Measurements from ENCODE around the gene RAG2. TPM values are rescaled to one million over a fixed set of nuclear protein-coding genes. Genes with fewer than 3 reads are reported as not detected.
A peak's percentile ranks its signal among the peaks of the same experiment; 100 is the strongest.

RAG2 gene
- polyA plus RNA-seq, 3 donors from 2014 or later = not detected

DNA sequence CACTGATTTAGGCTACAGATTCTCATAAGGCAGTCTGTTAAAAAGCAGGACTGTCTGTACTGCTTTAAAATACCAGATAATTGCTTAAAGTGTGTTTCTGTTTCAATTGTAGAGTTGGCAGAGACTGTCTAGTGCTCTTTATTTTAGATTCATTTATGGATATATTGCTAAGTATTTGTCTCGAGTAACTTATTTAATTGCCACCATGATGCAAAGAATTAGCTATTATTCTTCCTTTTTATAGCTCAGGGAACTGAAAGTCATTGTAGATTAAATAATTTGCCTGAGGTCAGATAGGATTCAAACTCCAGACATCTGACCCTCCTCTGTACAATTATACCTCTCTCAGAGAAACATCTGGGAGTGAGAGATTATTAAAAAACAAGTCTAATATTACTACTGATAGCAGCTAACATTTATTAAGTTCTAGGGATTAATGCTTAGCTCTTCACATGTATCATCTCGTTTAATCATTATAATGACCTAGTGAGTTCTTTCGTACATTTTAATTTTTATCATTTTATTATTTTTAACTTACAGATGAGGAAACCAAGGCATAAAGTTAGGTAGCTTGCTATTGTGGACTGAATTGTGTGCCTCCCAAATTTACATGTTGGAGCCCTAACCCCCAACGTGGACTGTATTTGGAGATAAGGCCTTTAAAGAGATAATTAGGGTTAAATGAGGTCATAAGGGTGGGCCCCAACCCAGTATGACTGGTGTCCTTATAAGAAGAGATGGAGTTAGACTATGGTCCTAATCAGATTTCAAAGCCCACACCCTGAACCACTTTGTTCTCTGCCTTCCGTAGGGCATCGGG, 19.7 kb upstream of the RAG2 start:
- Mint-ChIP-seq H3K27me3 (ENCODE audit: low read depth in 3 of 3) (peaks cover 0 to 9% (median 0%) of the 10 kb centered on the region in 3 donors), H3K4me3 (no peak overlapping the region), H3K9me3 (no peaks in the 10 kb centered on the region), H3K4me1 (no peaks in the 10 kb centered on the region), H3K27ac (no peak overlapping the region), H3K36me3 (no peaks in the 10 kb centered on the region)
- no peak for DNase-seq

DNA sequence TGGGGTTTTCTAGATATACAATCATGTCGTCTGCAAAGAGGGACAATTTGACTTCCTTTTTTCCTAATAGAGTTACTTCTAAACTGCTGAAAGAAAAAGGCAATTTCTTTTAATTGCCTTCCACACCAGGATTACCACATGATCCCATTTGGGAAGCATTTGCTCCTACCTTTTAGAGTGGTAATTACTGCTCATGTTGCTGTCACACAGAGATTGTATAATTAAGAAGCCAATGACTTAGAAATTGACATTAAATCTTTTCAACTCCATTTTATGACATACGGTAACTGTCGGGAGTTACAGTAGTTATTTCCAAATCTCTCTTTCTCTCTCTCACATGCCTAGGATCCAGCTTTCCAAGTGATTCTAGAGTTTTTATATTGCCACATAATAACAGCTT, 17.8 kb upstream of the RAG2 start:
- no peak overlapping the region for H3K27ac Mint-ChIP-seq
- H3K36me3 Mint-ChIP-seq = peaks cover 0 to 3% (median 0%) of the 10 kb centered on the region in 3 donors
- DNase-seq = no peak
- H3K27me3 Mint-ChIP-seq (ENCODE audit: low read depth in 3 of 3) = peaks cover 0 to 9% (median 0%) of the 10 kb centered on the region in 3 donors
- H3K4me1 Mint-ChIP-seq = no peaks in the 10 kb centered on the region
- no peak overlapping the region for H3K4me3 Mint-ChIP-seq
- H3K9me3 Mint-ChIP-seq = no peaks in the 10 kb centered on the region

DNA sequence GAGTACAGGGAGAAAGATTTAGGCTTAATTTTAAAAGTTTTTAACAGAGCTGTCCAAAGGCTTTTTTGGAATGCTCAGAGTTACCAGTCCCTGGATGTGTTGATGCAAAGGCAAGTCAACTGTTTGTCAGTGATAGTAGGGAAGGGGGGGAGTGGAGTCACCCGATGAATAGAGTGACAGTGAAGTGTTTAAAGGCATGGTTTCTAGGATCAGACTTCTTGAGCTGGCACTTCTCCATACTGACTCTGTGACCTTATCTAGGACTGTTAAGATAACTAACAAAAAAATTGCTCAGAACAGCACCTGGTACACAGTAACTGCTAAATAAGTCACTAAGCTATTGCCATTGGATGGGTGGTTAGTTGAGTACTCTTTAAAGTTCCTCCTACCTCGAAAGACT, 11.3 kb upstream of the RAG2 start:
- H3K36me3 Mint-ChIP-seq = peaks cover 0 to 3% (median 0%) of the 10 kb centered on the region in 3 donors
- no peaks in the 10 kb centered on the region for H3K9me3 Mint-ChIP-seq
- no peak for DNase-seq
- no peaks in the 10 kb centered on the region for H3K4me1 Mint-ChIP-seq
- H3K4me3 Mint-ChIP-seq = no peak overlapping the region
- H3K27me3 Mint-ChIP-seq (ENCODE audit: low read depth in 3 of 3) = peaks cover 0 to 3% (median 0%) of the 10 kb centered on the region in 3 donors
- no peak overlapping the region for H3K27ac Mint-ChIP-seq

DNA sequence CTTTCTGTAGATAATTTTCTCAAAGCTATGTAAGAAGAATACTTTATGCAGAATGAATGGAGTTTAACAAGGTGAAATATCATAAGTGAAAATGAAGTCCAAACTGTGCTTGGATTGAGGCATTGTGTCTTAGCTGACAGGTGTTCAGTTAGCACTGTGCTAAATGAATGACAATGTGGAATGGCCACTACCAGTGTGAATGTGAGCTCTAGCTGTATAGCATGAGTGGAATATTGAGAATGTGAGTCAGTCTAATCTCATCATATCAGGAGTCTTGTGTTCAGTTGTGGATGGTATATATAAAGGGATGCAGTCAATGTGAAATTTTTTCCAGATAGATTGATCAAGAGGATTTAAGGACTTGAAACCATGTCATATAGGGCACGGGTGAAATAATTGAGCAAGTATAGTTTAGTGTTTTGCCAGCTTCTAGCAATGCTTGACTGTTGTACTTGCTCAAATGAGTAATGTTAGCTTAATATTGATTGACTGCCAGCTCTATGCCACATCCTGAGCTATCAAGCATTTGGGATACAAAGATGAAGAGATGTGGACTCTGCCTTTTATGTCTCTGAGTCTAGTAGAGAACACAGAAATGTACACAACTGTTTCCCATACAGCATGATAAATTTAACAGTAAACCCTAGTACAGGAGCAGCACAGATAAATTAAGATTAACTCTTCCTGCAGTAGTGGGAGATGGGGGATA, 10.6 kb upstream of the RAG2 start:
- Mint-ChIP-seq H3K27me3 (ENCODE audit: low read depth in 3 of 3) (peaks cover 0 to 3% (median 0%) of the 10 kb centered on the region in 3 donors), H3K36me3 (peaks cover 0 to 3% (median 0%) of the 10 kb centered on the region in 3 donors), H3K4me1 (no peaks in the 10 kb centered on the region), H3K27ac (no peak overlapping the region), H3K4me3 (no peak overlapping the region), H3K9me3 (no peaks in the 10 kb centered on the region)
- no peak for DNase-seq

DNA sequence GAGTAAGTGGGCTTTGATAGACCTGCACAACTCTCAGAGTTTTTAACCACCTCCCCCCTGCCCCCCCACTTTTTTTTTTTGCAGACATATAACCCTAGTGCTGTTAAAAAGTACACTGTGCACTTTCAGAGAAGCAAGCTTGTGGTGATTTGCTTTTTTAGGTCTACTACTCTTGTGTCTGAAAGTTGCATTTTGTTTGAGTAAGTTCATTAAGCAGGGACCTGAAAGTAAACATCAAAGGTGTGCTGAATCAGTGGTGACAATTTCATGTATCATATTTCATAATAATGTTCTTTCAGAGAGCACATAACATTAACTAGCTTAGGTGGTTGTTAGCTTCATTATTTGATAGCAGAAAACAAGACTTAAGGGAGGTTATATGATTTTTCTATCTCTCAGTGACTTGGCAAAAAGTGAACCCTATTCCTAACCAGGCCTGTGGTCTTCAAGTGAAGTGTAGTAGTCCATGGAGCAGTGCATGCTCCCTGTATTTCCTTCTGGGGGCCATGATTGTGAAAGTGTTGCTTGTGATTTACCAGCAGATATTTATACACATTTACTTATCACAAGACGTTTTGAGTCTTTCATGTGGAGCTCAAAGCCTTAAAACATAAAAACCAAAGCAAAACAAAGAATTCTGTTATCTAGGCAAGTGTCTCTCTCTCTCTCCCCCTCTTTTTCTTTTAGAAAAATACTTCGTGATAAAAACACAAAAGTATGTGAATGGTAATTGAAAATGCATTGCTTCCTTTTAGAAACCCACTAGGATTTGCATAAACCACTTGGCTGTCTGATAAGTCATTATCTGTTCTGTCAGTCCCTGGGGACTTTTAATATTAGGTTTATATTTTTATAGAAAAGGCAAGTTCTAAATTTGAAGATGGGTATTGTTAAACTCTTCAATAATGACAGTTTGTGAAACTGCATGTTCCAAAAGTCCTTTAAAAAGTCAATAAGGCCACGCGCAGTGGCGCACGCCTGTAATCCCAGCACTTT, 7.5 kb upstream of the RAG2 start:
- H3K4me3 Mint-ChIP-seq = no peak overlapping the region
- no peak for DNase-seq
- peaks cover 0 to 4% (median 0%) of the 10 kb centered on the region in 3 donors for H3K27me3 Mint-ChIP-seq (ENCODE audit: low read depth in 3 of 3)
- H3K4me1 Mint-ChIP-seq = no peaks in the 10 kb centered on the region
- H3K9me3 Mint-ChIP-seq = no peaks in the 10 kb centered on the region
- H3K36me3 Mint-ChIP-seq = no peaks in the 10 kb centered on the region
- H3K27ac Mint-ChIP-seq = no peak overlapping the region

DNA sequence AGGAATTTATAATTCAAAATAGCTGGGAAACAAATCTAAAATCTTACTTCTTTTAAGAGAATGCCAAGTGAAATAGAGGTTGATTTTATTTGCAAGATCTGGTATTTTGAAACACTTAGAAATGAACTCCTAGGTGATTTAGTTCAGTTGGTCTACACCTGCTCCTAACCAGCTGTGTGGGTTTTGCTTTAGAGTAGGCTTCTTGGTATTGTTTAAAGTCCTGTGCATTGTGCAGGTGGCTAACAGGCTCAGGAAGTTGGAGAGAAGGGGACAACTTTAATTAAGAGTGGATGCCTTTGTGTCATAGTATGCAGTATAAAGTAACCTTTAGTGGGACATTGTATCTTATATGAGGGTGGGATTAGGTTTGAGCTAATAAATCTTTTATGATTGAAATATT, 4.1 kb upstream of the RAG2 start:
- no peaks in the 10 kb centered on the region for H3K4me1 Mint-ChIP-seq
- H3K9me3 Mint-ChIP-seq = no peaks in the 10 kb centered on the region
- H3K27ac Mint-ChIP-seq = no peak overlapping the region
- no peak for DNase-seq
- H3K36me3 Mint-ChIP-seq = no peaks in the 10 kb centered on the region
- no peak overlapping the region for H3K4me3 Mint-ChIP-seq
- peaks cover 0 to 2% (median 0%) of the 10 kb centered on the region in 3 donors for H3K27me3 Mint-ChIP-seq (ENCODE audit: low read depth in 3 of 3)

DNA sequence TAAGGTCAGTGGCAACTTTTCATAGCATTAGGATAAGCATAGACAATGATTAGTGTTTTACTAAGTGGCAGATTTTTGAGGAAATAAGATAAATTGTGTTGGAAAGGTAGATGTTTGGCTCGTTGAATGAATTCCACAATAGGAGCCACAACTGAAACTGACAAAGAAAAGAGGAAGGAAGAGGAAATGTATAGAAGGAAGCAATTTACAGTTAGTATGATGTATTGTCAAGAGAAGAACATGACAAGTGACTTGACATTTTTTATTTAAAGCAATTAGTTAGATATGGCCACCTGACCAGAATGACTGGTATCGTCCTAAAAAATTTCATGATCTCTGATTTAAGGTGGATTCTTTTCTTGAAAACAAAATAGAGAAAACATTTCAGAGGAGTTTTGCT, 3.1 kb upstream of the RAG2 start:
- no peaks in the 10 kb centered on the region for H3K4me1 Mint-ChIP-seq
- no peaks in the 10 kb centered on the region for H3K9me3 Mint-ChIP-seq
- H3K27ac Mint-ChIP-seq = no peak overlapping the region
- H3K36me3 Mint-ChIP-seq = no peaks in the 10 kb centered on the region
- no peak overlapping the region for H3K4me3 Mint-ChIP-seq
- no peak for DNase-seq
- H3K27me3 Mint-ChIP-seq (ENCODE audit: low read depth in 3 of 3) = peaks cover 0 to 2% (median 0%) of the 10 kb centered on the region in 3 donors

DNA sequence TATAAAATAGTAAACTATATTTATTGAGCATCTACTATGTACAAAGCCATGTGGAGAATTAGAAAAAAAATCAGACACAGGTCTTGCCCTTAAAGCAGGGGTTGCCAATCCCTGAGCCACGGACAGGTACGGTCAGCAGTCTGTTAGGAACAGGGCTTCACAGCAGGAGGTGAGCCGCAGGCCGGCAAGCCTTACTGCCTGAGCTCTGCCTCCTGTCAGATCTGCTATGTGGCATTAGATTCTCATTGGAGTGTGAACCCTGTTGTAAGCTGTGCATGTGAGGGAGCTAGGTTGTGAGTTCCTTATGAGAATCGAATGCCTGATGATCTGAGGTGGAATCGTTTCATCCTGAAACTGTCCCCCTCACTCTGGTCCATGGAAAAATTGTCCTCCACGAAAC, 2.1 kb upstream of the RAG2 start:
- no peak overlapping the region for H3K4me3 Mint-ChIP-seq
- DNase-seq = no peak
- no peaks in the 10 kb centered on the region for H3K9me3 Mint-ChIP-seq
- no peaks in the 10 kb centered on the region for H3K36me3 Mint-ChIP-seq
- no peak overlapping the region for H3K27ac Mint-ChIP-seq
- H3K27me3 Mint-ChIP-seq (ENCODE audit: low read depth in 3 of 3) = peaks cover 0 to 4% (median 0%) of the 10 kb centered on the region in 3 donors
- H3K4me1 Mint-ChIP-seq = peaks cover 0 to 2% of the 10 kb centered on the region in 2 donors

DNA sequence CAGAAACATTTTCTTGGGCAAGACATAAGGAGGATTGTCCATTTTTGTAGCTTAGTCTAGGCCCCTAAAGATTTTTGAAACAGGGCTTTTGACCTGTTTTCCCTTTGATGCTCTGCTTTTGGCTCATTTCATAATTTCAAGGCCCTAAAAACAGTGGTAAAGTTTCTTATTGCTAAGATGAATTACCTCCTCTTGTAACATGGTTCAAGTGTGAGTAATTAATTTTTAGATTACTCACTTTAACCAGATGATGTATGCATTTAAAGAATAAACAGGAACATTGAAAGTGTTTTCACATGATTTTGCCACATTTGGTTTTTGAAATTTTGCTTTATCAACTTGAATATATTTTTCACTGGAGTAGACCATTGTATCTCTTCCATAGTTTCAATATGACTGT, 1.2 kb downstream of the RAG2 start:
- H3K27ac Mint-ChIP-seq = no peak overlapping the region
- H3K9me3 Mint-ChIP-seq = no peaks in the 10 kb centered on the region
- H3K27me3 Mint-ChIP-seq (ENCODE audit: low read depth in 3 of 3) = peaks cover 4 to 12% (median 6%) of the 10 kb centered on the region in 3 donors
- no peaks in the 10 kb centered on the region for H3K36me3 Mint-ChIP-seq
- H3K4me1 Mint-ChIP-seq = peaks cover 9 to 13% of the 10 kb centered on the region in 2 donors
- H3K4me3 Mint-ChIP-seq = no peak overlapping the region
- DNase-seq = no peak

DNA sequence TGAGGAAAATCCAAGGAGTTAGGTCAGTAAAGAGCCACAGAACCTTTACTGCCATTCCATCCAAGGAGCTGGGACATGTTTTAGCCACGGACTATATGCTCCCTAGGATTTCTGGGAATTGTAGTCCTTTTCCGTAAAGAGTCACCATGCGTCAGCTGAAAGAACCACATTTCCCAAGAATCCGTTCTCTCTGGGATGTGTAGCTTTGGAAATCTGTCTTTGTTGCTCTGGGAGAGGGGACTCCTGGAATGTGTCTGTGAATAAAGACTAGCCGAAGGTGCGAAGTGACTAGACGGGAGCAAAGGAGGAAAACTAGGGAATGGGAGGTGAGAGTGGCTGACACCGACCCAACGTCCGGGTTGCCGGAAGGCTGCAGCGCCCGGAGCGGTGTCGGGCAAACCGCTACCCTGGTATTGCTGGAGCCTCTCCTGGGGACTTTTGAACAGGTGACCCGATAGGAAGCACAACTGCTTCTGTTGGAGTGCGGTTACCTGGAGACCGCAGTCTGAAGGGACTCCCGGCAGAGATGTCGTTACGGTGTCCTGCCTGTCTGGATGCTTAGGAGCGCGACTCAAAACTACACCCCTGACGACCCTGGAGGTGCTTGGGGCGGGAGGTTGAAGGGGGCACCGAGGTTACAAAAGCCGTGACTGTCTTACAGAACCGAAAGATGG, 3.6 kb downstream of the RAG2 start, which contains the start of gene IFTAP:
TSS of gene IFTAP (plus strand) at position 187 of the 674 bp plus-strand sequence. CDS start 15,602 bp downstream, outside the sequence.
- Mint-ChIP-seq H3K4me1 (peaks cover 9 to 13% of the 10 kb centered on the region in 2 donors), H3K36me3 (no peaks in the 10 kb centered on the region), H3K27ac (peak within 1 kb of the TSS in 2 of 6 donors; percentile 49 to 83), H3K27me3 (ENCODE audit: low read depth in 3 of 3) (peaks cover 6 to 22% (median 7%) of the 10 kb centered on the region in 3 donors), H3K9me3 (no peaks in the 10 kb centered on the region), H3K4me3 (peak within 1 kb of the TSS; percentile 89 to 94 (median 92))
- peak; percentile 9 to 27 (median 19) for DNase-seq

DNA sequence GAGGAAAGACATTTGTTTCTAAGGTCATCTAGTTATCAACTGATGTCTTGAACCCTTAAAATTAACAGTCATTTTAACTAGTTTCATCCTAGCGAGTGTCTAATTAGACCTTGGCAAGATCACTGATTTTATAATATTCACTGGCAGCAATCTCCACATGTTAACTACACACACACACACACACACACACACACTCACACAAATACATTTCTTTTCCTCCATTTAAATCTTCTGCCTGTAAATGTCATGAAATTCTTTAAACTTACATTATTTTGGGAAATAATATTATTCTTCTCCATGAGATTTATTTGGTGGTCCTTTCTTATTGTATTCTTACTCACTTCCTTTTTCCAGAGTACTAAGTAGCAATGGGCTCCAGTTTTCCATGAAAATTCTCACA, 6.6 kb downstream of the RAG2 start:
- no peak for DNase-seq
- Mint-ChIP-seq H3K9me3 (no peaks in the 10 kb centered on the region), H3K4me1 (peaks cover 9 to 13% of the 10 kb centered on the region in 2 donors), H3K27me3 (ENCODE audit: low read depth in 3 of 3) (peaks cover 9 to 30% (median 11%) of the 10 kb centered on the region in 3 donors), H3K4me3 (no peak overlapping the region), H3K36me3 (peaks cover 0 to 3% (median 0%) of the 10 kb centered on the region in 3 donors), H3K27ac (no peak overlapping the region)

DNA sequence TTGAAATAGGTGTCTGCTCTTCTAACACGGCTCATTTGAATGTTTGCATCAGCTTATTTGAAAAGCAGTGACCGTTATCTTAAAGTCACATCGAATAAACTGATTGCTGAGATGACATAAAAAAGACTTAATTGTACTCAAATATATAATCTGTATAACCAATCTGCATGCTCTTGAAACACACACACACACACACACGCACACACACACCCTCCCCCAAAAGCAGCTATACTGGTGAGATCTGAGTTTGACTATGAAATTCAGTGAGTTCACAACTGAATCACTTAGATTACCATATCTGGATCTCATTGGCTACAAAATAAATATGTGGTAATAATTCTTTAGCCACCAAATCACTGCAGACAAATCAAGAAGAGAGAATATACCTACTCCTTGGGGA, 7.5 kb downstream of the RAG2 start:
- peaks cover 0 to 3% (median 0%) of the 10 kb centered on the region in 3 donors for H3K36me3 Mint-ChIP-seq
- no peak overlapping the region for H3K27ac Mint-ChIP-seq
- H3K27me3 Mint-ChIP-seq (ENCODE audit: low read depth in 3 of 3) = peaks cover 9 to 27% (median 11%) of the 10 kb centered on the region in 3 donors
- H3K4me1 Mint-ChIP-seq = peaks cover 9 to 13% of the 10 kb centered on the region in 2 donors
- no peaks in the 10 kb centered on the region for H3K9me3 Mint-ChIP-seq
- H3K4me3 Mint-ChIP-seq = no peak overlapping the region
- DNase-seq = no peak

DNA sequence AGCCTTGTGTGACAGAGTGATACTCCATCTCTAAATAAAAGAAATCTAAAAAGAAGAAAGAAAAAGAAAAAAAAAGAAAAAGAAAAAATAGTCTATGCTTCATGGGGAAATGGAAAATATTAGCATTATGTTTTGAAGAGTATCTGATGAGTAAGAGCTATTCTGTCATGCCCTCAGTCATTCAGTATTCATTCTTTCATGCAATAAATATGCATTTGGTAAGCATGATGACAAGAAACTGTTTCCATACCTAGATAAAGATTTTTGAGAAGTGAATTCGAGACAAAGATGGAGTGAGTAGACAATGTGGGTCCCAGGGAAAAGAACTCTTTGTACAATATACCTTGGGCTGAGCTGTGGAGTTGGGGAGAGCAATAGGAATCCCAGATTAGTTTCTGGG, 9.9 kb downstream of the RAG2 start:
- no peaks in the 10 kb centered on the region for H3K9me3 Mint-ChIP-seq

More for the DNA sequence above, 9.9 kb downstream of the RAG2 start:
- H3K27me3 Mint-ChIP-seq (ENCODE audit: low read depth in 3 of 3) = peaks cover 6 to 24% (median 7%) of the 10 kb centered on the region in 3 donors
- DNase-seq = no peak
- peaks cover 0 to 3% (median 0%) of the 10 kb centered on the region in 3 donors for H3K36me3 Mint-ChIP-seq
- H3K4me3 Mint-ChIP-seq = no peak overlapping the region
- no peak overlapping the region for H3K27ac Mint-ChIP-seq
- no peaks in the 10 kb centered on the region for H3K4me1 Mint-ChIP-seq
